GM13976 (cell line): ENCODE data around the gene FLYWCH2.
"Not testable (repeated sequence)": the region's sequence is repeated elsewhere in the genome, so short reads cannot be mapped to it uniquely, and the experiment has no call there.

ENCODE experiments used
- DNase-seq: peaks from one replicate; pipeline ENCODE4 v3.0.0; 2012; ENCODE audit warnings: low spot score
- in situ Hi-C: fragments of 300-500 bp; cut with MboI; formaldehyde crosslinking; loops from one replicate; pipeline ENCODE4 v1.12.0; 2022; ENCODE audit warnings: low sequenced_read_pairs, mixed read lengths, inconsistent platforms; ENCODE audit not compliant: unreplicated experiment
- TF ChIP-seq, protein P1 (sequence below): IDR thresholded peaks from 2 replicates; pipeline ENCODE4 v1.5.1; 2012; ENCODE audit warnings: borderline replicate concordance, mild to moderate bottlenecking; ENCODE audit not compliant: insufficient read depth; ENCODE audit errors: extremely low read depth, missing control alignments, control extremely low read depth

The FLYWCH2 gene

DNA sequence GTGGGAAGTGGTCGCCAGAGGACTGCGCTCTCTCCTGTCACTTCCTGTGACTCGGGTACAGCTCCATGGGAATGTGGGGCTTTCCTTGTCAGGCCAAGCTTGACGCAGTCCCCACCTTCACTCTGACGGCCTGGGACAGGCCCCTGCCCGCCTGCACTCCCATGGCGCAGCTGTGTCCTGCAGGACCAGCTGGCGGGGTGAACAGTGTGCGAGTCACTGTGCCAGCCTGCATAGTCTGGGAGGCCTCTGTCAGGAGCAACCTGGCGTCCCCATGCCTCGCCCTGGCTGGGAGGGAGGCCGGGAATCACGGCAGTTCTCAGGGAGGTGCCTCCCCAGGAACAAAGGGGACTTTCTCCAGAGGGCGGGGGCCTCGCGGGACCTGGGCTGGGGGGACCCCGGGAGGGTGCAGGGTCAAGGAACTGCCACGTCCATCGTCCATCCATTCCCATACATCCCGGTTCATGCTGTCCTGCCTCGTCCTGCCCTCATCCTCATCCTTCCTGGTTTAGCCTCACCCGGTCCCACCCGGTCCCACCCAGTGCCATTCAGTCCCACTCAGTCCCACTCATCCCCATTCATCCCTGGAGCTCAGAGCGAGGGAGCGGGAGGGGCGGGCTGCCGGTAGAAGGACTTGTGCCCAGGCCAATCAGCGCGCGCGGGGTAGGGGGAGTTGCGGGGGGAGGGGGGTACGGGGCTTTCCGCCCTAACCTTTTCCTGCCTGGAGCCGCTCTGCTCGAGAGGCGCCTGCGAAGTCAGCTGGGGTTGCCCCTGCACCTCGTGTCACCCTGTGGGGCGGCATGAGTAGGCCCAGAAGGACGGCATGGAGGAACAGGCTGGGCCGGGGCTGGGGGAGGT, 42.1 kb downstream of the FLYWCH2 start:
- in situ Hi-C loops = no loop called here
- DNase-seq = no peak
- TF ChIP-seq, protein P1, sequence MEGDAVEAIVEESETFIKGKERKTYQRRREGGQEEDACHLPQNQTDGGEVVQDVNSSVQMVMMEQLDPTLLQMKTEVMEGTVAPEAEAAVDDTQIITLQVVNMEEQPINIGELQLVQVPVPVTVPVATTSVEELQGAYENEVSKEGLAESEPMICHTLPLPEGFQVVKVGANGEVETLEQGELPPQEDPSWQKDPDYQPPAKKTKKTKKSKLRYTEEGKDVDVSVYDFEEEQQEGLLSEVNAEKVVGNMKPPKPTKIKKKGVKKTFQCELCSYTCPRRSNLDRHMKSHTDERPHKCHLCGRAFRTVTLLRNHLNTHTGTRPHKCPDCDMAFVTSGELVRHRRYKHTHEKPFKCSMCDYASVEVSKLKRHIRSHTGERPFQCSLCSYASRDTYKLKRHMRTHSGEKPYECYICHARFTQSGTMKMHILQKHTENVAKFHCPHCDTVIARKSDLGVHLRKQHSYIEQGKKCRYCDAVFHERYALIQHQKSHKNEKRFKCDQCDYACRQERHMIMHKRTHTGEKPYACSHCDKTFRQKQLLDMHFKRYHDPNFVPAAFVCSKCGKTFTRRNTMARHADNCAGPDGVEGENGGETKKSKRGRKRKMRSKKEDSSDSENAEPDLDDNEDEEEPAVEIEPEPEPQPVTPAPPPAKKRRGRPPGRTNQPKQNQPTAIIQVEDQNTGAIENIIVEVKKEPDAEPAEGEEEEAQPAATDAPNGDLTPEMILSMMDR = no peak

DNA sequence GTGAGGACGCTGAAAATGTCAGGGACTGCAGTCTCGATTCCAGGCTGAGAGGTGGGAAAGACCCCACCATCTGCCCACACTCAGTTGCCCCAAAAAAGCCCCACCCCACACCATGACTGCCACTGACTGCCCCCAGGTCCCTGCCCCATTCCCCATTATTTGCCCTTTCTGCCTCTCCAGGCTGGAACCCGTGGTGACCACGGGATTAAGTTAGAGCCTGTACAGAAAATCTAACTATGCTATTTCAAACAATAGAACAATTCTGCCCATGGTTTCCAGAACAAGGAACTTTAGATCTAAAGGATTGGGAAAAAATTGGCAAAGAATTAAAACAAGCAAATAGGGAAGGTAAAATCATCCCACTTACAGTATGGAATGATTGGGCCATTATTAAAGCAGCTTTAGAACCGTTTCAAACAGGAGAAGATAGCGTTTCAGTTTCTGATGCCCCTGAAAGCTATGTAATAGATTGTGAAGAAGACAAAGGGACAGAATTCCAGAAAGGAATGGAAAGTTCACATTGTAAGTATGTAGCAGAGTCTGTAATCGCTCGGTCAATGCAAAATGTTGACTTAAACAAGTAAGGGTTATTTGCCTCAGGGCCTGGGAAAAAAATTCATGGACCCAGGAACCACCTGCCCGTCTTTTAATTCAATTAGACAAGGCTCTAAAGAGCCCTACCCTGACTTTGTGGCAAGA, 43.1 kb downstream of the FLYWCH2 start:
- TF ChIP-seq, protein P1 = no peak
- in situ Hi-C loops = no loop called here
- no peak for DNase-seq

DNA sequence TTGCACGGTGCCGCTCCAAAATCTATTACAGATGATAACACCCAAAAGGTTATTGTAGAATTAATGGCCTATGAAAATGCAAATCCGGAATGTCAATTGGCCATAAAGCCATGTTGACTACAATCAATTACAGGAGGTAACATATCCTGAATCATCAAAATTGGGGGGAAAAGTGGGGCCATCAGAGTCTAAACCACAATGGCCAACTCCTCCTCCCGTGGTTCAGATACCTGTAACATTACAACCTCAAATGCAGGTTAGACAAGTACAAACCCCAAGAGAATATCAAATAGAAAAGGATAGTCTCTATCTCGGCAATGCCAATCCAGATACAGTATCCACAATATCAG, 43.6 kb downstream of the FLYWCH2 start:
- in situ Hi-C loops = no loop called here
- DNase-seq = no peak
- TF ChIP-seq, protein P1 = no peak

DNA sequence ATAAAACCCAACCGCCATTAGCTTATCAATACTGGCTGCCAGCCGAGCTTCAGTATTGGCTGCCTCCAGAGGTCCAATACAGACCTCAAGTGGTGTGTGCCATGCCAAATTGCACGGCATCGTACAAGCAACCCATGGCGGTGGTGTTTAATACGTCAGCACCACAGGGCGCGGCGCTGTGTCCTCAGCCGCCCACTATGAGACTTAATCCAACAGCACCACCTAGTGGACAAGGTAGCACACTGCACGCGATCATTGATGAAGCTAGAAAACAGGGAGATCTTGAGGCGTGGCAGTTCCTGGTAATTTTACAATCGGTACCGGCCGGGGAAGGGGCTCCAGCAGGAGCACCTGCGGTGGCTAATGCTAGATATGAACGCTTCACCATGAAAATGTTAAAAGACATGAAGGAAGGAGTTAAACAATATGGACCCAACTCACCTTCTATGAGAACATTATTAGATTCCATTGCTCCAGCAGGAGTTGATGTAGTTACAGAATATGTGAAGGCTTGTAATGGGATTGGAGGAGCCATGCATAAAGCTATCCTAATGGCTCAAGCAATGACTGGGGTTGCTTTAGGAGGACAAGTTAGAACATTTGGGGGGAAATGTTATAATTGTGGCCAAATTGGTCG, 44.1 kb downstream of the FLYWCH2 start:
- in situ Hi-C loops = no loop called here
- peak; percentile 85 for DNase-seq
- TF ChIP-seq, protein P1 = peak; percentile 96

DNA sequence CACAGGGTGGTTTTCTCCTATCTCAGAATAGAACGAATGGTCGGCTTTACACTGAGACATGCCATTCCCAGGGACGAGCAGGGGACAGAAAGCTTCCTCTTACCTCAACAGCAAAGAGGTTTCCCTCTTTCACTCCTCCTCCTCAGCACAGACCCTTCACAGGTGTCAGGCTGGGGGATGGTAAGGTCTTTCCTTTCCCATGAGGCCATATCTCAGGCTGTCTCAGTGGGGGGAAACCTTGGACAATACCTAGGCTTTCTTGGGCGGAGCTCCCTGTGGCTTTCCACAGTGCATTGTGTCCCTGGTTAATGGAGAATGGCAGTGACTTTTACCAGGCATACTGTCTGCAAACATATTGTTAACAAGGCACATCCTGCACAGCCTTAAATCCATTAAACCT, 45.1 kb downstream of the FLYWCH2 start:
- DNase-seq, in situ Hi-C loops: not testable (repeated sequence)

DNA sequence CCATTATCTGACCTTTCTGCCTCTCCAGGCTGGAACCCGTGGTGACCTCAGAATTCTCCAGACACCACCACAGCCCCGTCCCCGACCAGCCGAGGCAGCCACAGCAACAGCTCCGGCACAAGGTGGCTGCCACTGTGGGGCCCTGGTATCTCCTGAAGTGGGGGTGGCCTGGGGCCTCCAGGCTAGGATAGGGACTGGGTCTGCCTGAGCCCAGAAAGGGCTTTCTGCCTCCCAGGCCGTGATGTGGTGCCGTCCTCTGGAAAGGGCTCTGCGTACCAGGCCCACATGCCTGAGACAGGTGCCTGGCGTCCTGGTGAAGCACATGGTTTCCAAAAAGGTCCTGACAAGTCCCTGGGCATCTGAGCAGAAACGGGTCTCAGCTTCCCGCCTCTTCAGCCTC, 45.8 kb downstream of the FLYWCH2 start:
- DNase-seq = no peak
- TF ChIP-seq, protein P1 = no peak
- in situ Hi-C loops = no loop called here

DNA sequence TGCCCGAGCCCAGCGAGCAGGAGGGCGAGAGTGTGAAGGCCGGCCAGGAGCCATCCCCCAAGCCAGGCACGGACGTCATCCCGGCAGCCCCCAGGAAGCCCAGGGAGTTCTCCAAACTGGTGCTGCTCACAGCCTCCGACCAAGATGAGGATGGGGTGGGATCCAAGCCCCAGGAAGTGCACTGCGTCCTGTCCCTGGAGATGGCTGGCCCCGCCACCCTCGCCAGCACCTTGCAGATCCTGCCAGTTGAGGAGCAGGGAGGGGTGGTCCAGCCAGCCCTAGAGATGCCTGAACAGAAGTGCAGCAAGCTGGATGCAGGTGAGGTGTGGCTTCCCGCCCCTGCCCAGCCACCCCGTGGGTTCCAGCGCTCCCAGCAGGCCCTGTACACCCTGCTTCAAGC, 46.7 kb downstream of the FLYWCH2 start:
- in situ Hi-C loops = no loop called here
- no peak for DNase-seq
- TF ChIP-seq, protein P1 = no peak
